NCI-H1694 treated with DMSO at 0.1 percent for 48 hours (cell line): ENCODE measurements around the gene NSF.
"Not testable (repeated sequence)": the region's sequence is repeated elsewhere in the genome, so short reads cannot be mapped to it uniquely, and the experiment has no call there.

Experiments used
- DNase-seq: peaks from one replicate; lab custom pipeline; 2025; lab: John Stamatoyannopoulos, UW

NSF gene

GRCh38 chr17:46590157-46591146 is at the start of gene NSF:
TSS of gene NSF (plus strand) at chr17:46590669. CDS start at chr17:46590776, 107 bp downstream.
- not testable (repeated sequence) for DNase-seq

GRCh38 chr17:46548607-46549006 is 41.9 kb upstream of the NSF start:
- DNase-seq: not testable (repeated sequence)

DNA sequence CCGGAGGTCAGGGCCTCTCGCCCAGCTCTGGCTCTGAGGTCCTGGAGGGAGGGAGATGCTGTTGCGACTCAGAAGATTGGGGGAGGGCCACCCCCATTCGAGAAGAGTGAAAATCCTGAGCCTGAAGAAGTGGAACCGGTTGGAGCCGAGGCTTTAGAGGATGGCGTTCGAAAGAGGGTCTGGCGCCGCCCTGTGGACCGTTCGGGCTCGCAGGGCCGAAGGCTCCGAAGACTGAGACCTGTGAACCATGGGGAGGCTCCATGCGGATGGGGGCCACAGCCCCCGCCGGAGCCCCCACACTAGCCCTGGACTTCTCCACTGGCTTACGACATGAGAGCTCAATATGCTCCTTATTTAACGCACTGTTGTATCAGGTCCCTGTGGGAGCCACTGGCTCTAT is 31.3 kb upstream of the NSF start:
- DNase-seq: not testable (repeated sequence)

GRCh38 chr17:46560048-46560447 is 30.4 kb upstream of the NSF start:
- DNase-seq: not testable (repeated sequence)

DNA sequence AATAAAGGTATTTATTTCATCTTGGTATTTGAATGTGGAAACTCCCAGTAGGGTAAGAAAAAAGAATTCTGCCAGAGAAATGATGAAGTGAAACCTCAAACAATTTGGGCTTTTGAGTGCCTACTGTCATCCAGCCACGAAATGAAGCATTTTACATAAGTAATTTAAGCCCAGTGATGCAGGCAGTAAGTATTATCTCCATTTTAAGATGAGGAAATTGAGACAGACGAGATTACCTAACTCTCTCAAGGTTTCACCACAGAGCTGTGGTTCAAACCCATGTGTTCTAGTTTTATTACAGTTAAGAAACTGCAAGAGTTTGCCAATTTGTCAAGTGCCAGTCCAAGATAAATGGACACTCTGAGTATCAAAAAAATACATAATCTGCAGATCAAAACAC is 24.2 kb upstream of the NSF start:
- not testable (repeated sequence) for DNase-seq

GRCh38 chr17:46566980-46567379 is 23.5 kb upstream of the NSF start:
- DNase-seq: not testable (repeated sequence)

DNA sequence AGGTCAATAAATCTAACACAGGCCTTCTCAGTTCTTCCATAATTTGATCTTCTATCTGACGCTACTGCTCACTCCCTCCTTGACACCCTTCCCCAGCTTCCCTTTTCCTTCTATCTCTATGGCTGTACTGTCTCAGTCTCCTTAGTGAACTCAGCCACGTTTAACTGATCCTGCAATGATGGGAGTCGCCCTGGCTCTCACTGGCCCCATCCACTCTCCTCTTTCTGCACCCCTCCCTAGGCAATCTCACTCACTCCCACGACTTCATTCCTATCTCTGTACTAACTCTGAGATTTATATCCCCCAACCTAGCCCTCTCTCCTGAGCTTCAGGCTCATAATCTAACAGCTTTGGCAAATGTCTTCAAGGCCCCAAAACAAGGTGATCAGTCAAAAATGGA is 18.7 kb upstream of the NSF start:
- DNase-seq: not testable (repeated sequence)

DNA sequence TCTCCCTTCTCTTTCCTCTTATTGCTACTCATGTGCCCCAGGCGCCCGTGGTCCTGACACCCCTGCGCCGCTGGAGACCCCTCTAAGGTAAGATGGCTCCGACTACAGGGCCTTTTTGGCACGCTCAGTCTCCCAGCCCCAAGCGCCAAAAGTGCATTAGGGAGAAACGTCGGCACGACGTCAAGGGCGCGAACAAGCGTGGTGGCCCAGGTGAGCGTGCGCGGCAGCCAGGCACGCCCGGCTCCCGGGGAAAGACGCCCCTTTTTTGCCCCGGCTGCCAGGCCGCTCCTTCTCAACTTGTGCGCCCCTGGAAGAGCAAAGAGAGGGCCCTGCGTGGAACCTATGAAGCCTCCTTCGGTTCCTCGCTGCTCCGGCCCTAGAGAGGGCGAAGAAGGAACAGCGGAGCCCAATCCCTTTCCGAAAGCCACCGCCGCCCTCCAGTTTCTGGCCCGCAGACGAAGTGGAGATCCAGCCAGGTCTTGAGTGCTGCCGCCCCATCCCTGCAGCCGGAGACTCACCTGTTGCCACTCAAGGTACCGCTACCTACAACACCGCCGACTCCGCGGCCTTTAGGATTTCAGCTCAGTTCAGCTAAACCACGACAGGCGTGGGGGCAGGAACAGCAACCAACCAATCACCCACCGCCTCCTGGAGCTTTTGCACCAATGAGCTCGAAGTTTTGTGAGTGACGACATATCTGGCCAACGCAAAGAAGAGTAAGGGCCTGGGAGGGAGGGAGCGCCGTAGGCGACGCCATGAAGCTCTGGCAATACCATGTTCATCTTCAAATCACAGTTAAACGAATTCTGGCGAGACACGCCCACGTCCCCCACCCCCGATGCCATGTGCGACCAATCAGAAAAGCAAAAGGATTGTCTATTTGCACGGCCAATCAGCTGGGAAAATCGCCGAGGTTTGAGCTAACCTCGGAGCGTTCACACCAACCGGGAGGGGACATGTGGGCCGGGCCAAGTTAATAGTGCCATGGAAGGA is 11.1 kb upstream of the NSF start, which contains the start of gene ARL17A:
ARL17A (minus strand) TSS at position 609 of the 993 bp plus-strand sequence. CDS start 3,369 bp downstream, outside the sequence.
- not testable (repeated sequence) for DNase-seq

DNA sequence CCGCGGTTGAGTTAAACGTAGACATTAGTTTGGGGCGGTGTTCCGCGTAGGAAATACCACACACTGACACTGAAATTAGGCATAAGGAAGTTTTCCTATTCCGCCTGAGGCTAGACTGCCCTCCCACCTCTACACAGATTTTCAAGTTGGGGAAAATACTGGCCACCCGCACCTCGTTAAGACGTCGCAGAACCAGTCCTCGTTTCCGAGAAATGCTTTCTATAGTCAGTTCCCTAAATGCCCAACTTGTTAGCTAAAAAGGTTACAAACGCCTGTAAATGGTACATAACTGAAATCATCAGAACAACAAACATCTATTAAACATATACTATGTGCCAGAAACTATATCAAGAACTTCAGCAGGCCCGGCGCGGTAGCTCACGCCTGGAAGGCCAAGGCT is 10.4 kb upstream of the NSF start:
- not testable (repeated sequence) for DNase-seq

DNA sequence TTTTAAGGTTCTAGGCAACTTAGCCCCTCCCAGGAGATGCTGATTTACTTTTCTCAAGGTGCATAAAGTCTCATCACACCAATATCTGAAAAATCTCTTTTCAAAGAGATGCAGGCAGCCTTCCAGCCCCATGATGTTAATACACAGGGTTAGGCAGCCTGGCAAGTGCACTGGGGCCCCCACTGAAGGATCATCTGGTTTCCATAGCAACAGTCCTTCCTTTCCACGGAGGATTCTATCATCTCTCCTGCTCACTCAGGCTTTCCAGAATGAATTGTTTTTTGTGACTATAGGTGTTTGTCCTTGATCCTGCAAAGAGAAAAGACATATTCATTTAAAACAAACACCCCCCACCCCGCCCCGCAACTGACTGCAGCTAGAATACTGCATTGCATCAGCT is 5.0 kb upstream of the NSF start:
- DNase-seq: not testable (repeated sequence)

DNA sequence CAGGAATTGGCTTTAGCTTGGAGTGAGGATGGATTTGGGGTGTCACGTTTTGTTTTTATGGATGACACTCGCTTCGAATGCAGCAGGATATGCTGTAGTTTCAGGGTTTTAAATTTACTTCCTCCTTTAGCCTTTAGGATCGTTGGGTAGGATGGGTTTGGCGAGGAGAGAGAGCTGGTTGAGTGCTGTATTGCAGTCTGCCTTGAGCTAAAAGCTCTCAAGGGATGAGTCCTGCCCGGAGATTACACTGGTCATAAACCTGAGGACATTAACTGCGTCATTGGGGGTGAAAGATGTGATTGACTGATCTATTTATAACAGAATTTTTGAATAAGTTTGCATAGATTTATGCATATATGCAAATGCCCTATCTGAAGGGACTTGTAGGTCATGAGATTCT is 863 bp downstream of the NSF start:
- not testable (repeated sequence) for DNase-seq

DNA sequence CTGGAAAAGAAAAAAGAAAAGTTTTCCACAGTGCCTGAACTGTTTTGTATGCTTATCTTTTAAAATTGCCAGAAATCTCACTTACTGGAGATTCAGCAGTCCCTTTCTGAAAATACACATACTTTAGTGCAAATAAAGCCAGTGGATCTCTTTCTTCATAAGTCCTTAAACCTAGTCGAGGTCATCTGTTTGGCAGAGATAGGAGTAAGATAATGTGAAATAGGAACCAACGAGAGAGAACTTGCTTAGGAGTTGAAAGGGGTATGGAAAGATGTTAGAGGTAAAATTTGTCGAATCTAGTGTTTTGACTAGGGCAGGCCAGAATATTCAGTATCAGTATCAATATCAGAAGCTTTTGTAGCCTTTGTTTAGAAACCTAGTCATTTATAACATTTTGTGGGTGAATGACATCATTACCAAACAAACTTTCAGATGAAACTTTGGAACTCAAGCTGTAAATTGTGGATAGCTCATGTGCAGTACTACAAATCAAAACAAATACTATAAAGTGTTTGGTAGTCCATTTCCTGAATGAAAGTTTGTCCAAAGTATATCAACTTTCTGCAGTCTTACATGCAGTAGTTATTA is 8.0 kb downstream of the NSF start:
- DNase-seq: not testable (repeated sequence)

DNA sequence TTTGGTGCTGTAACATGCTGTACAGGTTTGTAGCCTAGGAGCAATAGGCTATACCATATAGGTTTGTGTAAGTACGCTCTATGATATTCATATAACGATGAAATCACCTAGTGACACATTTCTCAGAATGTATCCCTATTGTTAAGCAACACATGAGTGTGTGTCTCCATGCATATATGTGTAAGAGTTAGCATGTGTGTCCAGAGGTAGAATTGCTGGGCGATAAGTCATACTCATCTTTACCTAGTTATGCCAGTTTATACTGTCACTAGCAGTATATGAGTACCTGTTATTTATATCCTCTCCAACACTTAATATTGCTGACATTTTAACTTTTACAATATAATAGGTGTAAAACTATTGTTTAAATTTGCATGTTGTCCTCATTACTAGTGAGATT is 10.3 kb downstream of the NSF start:
- DNase-seq: not testable (repeated sequence)

GRCh38 chr17:46603125-46603524 is 12.7 kb downstream of the NSF start:
- DNase-seq: not testable (repeated sequence)

- not testable (repeated sequence) for DNase-seq
Measured at GRCh38 chr17:46611304-46611703, 20.8 kb downstream of the NSF start.

DNA sequence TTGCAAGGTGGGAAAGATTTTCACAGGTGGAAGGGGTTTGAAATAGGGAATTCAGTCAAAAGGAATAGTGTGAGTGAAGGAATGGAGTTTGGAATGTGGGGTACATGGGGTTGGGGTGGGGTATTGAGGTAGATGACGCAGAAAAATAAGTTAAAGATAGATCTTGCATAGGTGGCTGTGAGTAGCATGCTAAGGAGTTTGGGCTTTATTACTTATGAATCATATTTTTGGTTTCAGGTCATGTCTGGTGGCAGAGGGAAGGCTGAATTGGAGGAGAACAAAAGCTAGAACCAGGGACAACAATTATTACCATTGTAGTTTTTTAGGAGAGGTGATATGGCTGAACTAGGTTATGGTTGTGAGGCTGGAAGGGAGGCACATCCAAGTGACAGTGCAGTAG is 23.4 kb downstream of the NSF start:
- not testable (repeated sequence) for DNase-seq

GRCh38 chr17:46617121-46617520 is 26.7 kb downstream of the NSF start:
- not testable (repeated sequence) for DNase-seq

GRCh38 chr17:46618975-46619374 is 28.5 kb downstream of the NSF start:
- DNase-seq: not testable (repeated sequence)

GRCh38 chr17:46623790-46624189 is 33.3 kb downstream of the NSF start:
- not testable (repeated sequence) for DNase-seq

DNA sequence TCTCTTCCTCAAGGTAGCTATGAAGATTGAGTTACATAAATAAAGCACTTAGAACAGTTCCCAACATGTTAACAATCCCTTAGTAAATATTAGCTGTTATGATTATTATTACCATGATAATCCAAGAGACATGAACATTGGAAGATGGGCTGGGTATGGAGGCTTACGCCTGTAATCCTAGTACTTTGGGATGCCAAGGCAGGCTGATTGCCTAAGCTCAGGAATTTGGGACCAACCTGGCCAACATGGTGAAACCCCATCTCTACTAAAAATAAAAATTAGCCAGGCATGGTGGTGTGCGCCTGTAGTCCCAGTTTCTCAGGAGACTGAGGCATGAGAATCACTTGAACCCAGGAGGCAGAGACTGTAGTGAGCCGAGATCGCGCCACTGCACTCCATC is 34.3 kb downstream of the NSF start:
- not testable (repeated sequence) for DNase-seq

GRCh38 chr17:46627452-46627851 is 37.0 kb downstream of the NSF start:
- not testable (repeated sequence) for DNase-seq
